Measurements from ENCODE around the gene PPP2R2D. TPM values are rescaled to one million over a fixed set of nuclear protein-coding genes. Genes with fewer than 3 reads are reported as not detected.
A peak's percentile ranks its signal among the peaks of the same experiment; 100 is the strongest.

The PPP2R2D gene
- total and polyA plus RNA-seq, 4 experiments from 2014 or later, result 25.7 to 49.2 (median 41.7) TPM

- CTCF ChIA-PET (ENCODE audit: partially characterized antibody), result no interaction called here
- Mint-ChIP-seq H3K27me3 (peaks cover 0 to 2% of the 10 kb centered on the region in 2 donors), H3K4me3 (peak overlapping the region in 7 of 8 donors; percentile 85 to 94 (median 88)), H3K36me3 (peaks cover 0 to 29% of the 10 kb centered on the region in 2 donors), H3K4me1 (peaks cover 36 to 75% (median 56%) of the 10 kb centered on the region in 4 donors), H3K27ac (peak overlapping the region in 5 of 7 donors; percentile 67 to 95 (median 94)), H3K9me3 (no peaks in the 10 kb centered on the region)
- H3K36me3 ChIP-seq (ENCODE audit: insufficient read depth, low read length), result peaks cover 7% of the 10 kb centered on the region
- H3K9me3 ChIP-seq (ENCODE audit: control insufficient read depth in 1 of 2, low read length in 2 of 2), result no peaks in the 10 kb centered on the region
- POLR2A ChIA-PET (ENCODE audit: partially characterized antibody), result no interaction called here
- peak overlapping the region in 1 of 2 donors; percentile 70 for H3K4me3 ChIP-seq (ENCODE audit: low read length in 2 of 2)
- peaks cover 69% of the 10 kb centered on the region for H3K4me1 ChIP-seq (ENCODE audit: insufficient read depth, low read length)
- intact Hi-C loops (cut with micrococcal nuclease), result loop anchor here (5.0 to 10.0 kb wide), 3 partner anchors 40 to 1352 kb away; no protein-coding TSS in a partner anchor
- no peaks in the 10 kb centered on the region for H3K27me3 ChIP-seq (ENCODE audit: insufficient read depth, low read length)
- H3K27ac ChIP-seq (ENCODE audit: low read depth, low read length), result no peak overlapping the region
- DNase-seq, result no peak
These were observed 1.9 kb downstream of the PPP2R2D start for GRCh38 chr10:131902691-131903090.

- H3K27ac ChIP-seq (ENCODE audit: low read depth, low read length), result peak overlapping the region; percentile 60
- H3K4me3 Mint-ChIP-seq, result peak overlapping the region; percentile 47 to 96 (median 82)
- ChIA-PET CTCF (ENCODE audit: partially characterized antibody) (interaction anchor here (0.8 to 1.8 kb wide), 3 partner anchors 19 to 70 kb away, joined by 3 to 7 read pairs (median 4); no protein-coding TSS in a partner anchor), POLR2A (ENCODE audit: partially characterized antibody) (interaction anchor here (1.3 to 1.9 kb wide), 2 partner anchors 76 to 77 kb away, joined by 3 to 6 read pairs; partner anchors contain the start of gene BNIP3)
- peaks cover 12% of the 10 kb centered on the region for H3K36me3 ChIP-seq (ENCODE audit: insufficient read depth, low read length)
- peaks cover 87% of the 10 kb centered on the region for H3K4me1 ChIP-seq (ENCODE audit: insufficient read depth, low read length)
- intact Hi-C loops (cut with micrococcal nuclease), result loop anchor here (10.0 kb wide), 1 partner anchor 1350 kb away; no protein-coding TSS in a partner anchor
- peaks cover 53 to 80% (median 68%) of the 10 kb centered on the region in 4 donors for H3K4me1 Mint-ChIP-seq
- H3K4me3 ChIP-seq (ENCODE audit: low read length in 2 of 2), result no peak overlapping the region
- no peaks in the 10 kb centered on the region for H3K27me3 ChIP-seq (ENCODE audit: insufficient read depth, low read length)
- H3K27me3 Mint-ChIP-seq, result no peaks in the 10 kb centered on the region
- H3K36me3 Mint-ChIP-seq, result peaks cover 6 to 38% of the 10 kb centered on the region in 2 donors
- no peaks in the 10 kb centered on the region for H3K9me3 ChIP-seq (ENCODE audit: control insufficient read depth in 1 of 2, low read length in 2 of 2)
- no peak for DNase-seq
- peak overlapping the region; percentile 91 to 99 (median 97) for H3K27ac Mint-ChIP-seq
- H3K9me3 Mint-ChIP-seq, result no peaks in the 10 kb centered on the region
These were observed 4.4 kb downstream of the PPP2R2D start for GRCh38 chr10:131905267-131905571.

GRCh38 chr10:131905603-131906268 lies 4.9 kb downstream of the PPP2R2D start:
- no peak overlapping the region for H3K4me3 ChIP-seq (ENCODE audit: low read length in 2 of 2)
- peaks cover 6 to 38% of the 10 kb centered on the region in 2 donors for H3K36me3 Mint-ChIP-seq

GRCh38 chr10:131906269-131906639 lies 5.4 kb downstream of the PPP2R2D start:
- Mint-ChIP-seq H3K27me3 (no peaks in the 10 kb centered on the region), H3K9me3 (no peaks in the 10 kb centered on the region), H3K36me3 (peaks cover 9 to 39% of the 10 kb centered on the region in 2 donors), H3K27ac (peak overlapping the region in 6 of 7 donors; percentile 72 to 99 (median 96)), H3K4me3 (peak overlapping the region in 5 of 8 donors; percentile 15 to 87 (median 50)), H3K4me1 (peaks cover 54 to 90% (median 72%) of the 10 kb centered on the region in 4 donors)
- intact Hi-C loops (cut with micrococcal nuclease), result loop anchor here (10.0 kb wide), 1 partner anchor 1349 kb away; no protein-coding TSS in a partner anchor
- Histone ChIP-seq H3K36me3 (ENCODE audit: insufficient read depth, low read length) (peaks cover 12% of the 10 kb centered on the region), H3K27me3 (ENCODE audit: insufficient read depth, low read length) (no peaks in the 10 kb centered on the region), H3K4me1 (ENCODE audit: insufficient read depth, low read length) (peaks cover 89% of the 10 kb centered on the region), H3K9me3 (ENCODE audit: control insufficient read depth in 1 of 2, low read length in 2 of 2) (no peaks in the 10 kb centered on the region), H3K4me3 (ENCODE audit: low read length in 2 of 2) (no peak overlapping the region), H3K27ac (ENCODE audit: low read depth, low read length) (peak overlapping the region; percentile 60)
- ChIA-PET POLR2A (ENCODE audit: partially characterized antibody) (no interaction called here), CTCF (ENCODE audit: partially characterized antibody) (interaction anchor here (1.1 kb wide), 2 partner anchors 39 to 69 kb away, joined by 3 read pairs; no protein-coding TSS in a partner anchor)
- no peak for DNase-seq

More at GRCh38 chr10:131905603-131906268, 4.9 kb downstream of the PPP2R2D start:
- H3K9me3 Mint-ChIP-seq, result no peaks in the 10 kb centered on the region
- peak overlapping the region; percentile 47 to 96 (median 81) for H3K4me3 Mint-ChIP-seq
- CTCF ChIA-PET (ENCODE audit: partially characterized antibody), result interaction anchor here (0.8 to 1.8 kb wide), 4 partner anchors 18 to 69 kb away, joined by 3 to 7 read pairs (median 4); no protein-coding TSS in a partner anchor
- POLR2A ChIA-PET (ENCODE audit: partially characterized antibody), result no interaction called here
- peak overlapping the region; percentile 91 to 99 (median 97) for H3K27ac Mint-ChIP-seq
- Histone ChIP-seq H3K9me3 (ENCODE audit: control insufficient read depth in 1 of 2, low read length in 2 of 2) (no peaks in the 10 kb centered on the region), H3K27me3 (ENCODE audit: insufficient read depth, low read length) (no peaks in the 10 kb centered on the region), H3K36me3 (ENCODE audit: insufficient read depth, low read length) (peaks cover 12% of the 10 kb centered on the region), H3K4me1 (ENCODE audit: insufficient read depth, low read length) (peaks cover 89% of the 10 kb centered on the region), H3K27ac (ENCODE audit: low read depth, low read length) (peak overlapping the region; percentile 60)
- H3K4me1 Mint-ChIP-seq, result peaks cover 54 to 84% (median 70%) of the 10 kb centered on the region in 4 donors
- H3K27me3 Mint-ChIP-seq, result no peaks in the 10 kb centered on the region
- DNase-seq, result no peak
- intact Hi-C loops (cut with micrococcal nuclease), result loop anchor here (10.0 kb wide), 1 partner anchor 1349 kb away; no protein-coding TSS in a partner anchor

- Histone ChIP-seq H3K4me1 (ENCODE audit: insufficient read depth, low read length) (peaks cover 77% of the 10 kb centered on the region), H3K4me3 (ENCODE audit: low read length in 2 of 2) (no peak overlapping the region), H3K36me3 (ENCODE audit: insufficient read depth, low read length) (peaks cover 17% of the 10 kb centered on the region), H3K27me3 (ENCODE audit: insufficient read depth, low read length) (no peaks in the 10 kb centered on the region), H3K27ac (ENCODE audit: low read depth, low read length) (peak overlapping the region; percentile 4), H3K9me3 (ENCODE audit: control insufficient read depth in 1 of 2, low read length in 2 of 2) (no peaks in the 10 kb centered on the region)
- intact Hi-C loops (cut with micrococcal nuclease), result loop anchor here (10.0 kb wide), 1 partner anchor 1347 kb away; no protein-coding TSS in a partner anchor
- DNase-seq, result peak; percentile 30 to 58 (median 39)
- peak overlapping the region; percentile 79 to 95 (median 90) for H3K27ac Mint-ChIP-seq
- H3K9me3 Mint-ChIP-seq, result no peaks in the 10 kb centered on the region
- H3K27me3 Mint-ChIP-seq, result no peaks in the 10 kb centered on the region
- peak overlapping the region; percentile 51 to 82 (median 70) for H3K4me3 Mint-ChIP-seq
- peaks cover 52 to 91% (median 71%) of the 10 kb centered on the region in 4 donors for H3K4me1 Mint-ChIP-seq
- peaks cover 18 to 42% of the 10 kb centered on the region in 2 donors for H3K36me3 Mint-ChIP-seq
- POLR2A ChIA-PET (ENCODE audit: partially characterized antibody), result interaction anchor here (1.3 kb wide), 1 partner anchor 65 kb away, joined by 4 read pairs; no protein-coding TSS in a partner anchor
- CTCF ChIA-PET (ENCODE audit: partially characterized antibody), result interaction anchor here (0.9 to 2.1 kb wide), 4 partner anchors 12 to 115 kb away, joined by 3 to 5 read pairs (median 4); no protein-coding TSS in a partner anchor
These were observed 6.9 kb downstream of the PPP2R2D start for GRCh38 chr10:131907679-131908078.

- no peak for DNase-seq
- Mint-ChIP-seq H3K9me3 (no peaks in the 10 kb centered on the region), H3K36me3 (peaks cover 21 to 42% of the 10 kb centered on the region in 2 donors), H3K4me1 (peaks cover 52 to 87% (median 70%) of the 10 kb centered on the region in 4 donors), H3K4me3 (peak overlapping the region; percentile 51 to 82 (median 70)), H3K27ac (peak overlapping the region; percentile 79 to 95 (median 90)), H3K27me3 (no peaks in the 10 kb centered on the region)
- H3K36me3 ChIP-seq (ENCODE audit: insufficient read depth, low read length), result peaks cover 17% of the 10 kb centered on the region
- H3K4me1 ChIP-seq (ENCODE audit: insufficient read depth, low read length), result peaks cover 73% of the 10 kb centered on the region
- intact Hi-C loops (cut with micrococcal nuclease), result loop anchor here (10.0 kb wide), 1 partner anchor 1347 kb away; no protein-coding TSS in a partner anchor
- ChIA-PET CTCF (ENCODE audit: partially characterized antibody) (interaction anchor here (1.5 to 2.1 kb wide), 3 partner anchors 12 to 114 kb away, joined by 4 to 5 read pairs (median 5); no protein-coding TSS in a partner anchor), POLR2A (ENCODE audit: partially characterized antibody) (interaction anchor here (1.3 kb wide), 1 partner anchor 64 kb away, joined by 4 read pairs; no protein-coding TSS in a partner anchor)
- H3K27ac ChIP-seq (ENCODE audit: low read depth, low read length), result peak overlapping the region; percentile 4
- H3K9me3 ChIP-seq (ENCODE audit: control insufficient read depth in 1 of 2, low read length in 2 of 2), result no peaks in the 10 kb centered on the region
- no peaks in the 10 kb centered on the region for H3K27me3 ChIP-seq (ENCODE audit: insufficient read depth, low read length)
- no peak overlapping the region for H3K4me3 ChIP-seq (ENCODE audit: low read length in 2 of 2)
These were observed 7.3 kb downstream of the PPP2R2D start for GRCh38 chr10:131908151-131908550.
